Kidney capillary endothelial cell (primary cell): ENCODE data around the gene VEZF1.

Experiments used
- DNase-seq: peaks from one replicate; pipeline ENCODE4 v3.0.0-alpha.2; 2018; ENCODE audit warnings: low spot score

VEZF1 gene

GRCh38 chr17:57999010-57999495 lies 11.0 kb upstream of the VEZF1 start:
- no peak for DNase-seq

- DNase-seq, result no peak
These were observed 9.2 kb upstream of the VEZF1 start for GRCh38 chr17:57997085-57997809.

- DNase-seq, result no peak
These were observed 7.3 kb upstream of the VEZF1 start for GRCh38 chr17:57995076-57995956.

GRCh38 chr17:57994436-57994835 lies 6.4 kb upstream of the VEZF1 start:
- DNase-seq, result no peak

- DNase-seq, result no peak
These were observed 5.7 kb upstream of the VEZF1 start for GRCh38 chr17:57993471-57994365.

- DNase-seq, result no peak
These were observed 3.5 kb upstream of the VEZF1 start for GRCh38 chr17:57991537-57991936.

GRCh38 chr17:57990037-57990436 lies 2.0 kb upstream of the VEZF1 start:
- DNase-seq, result no peak

GRCh38 chr17:57988301-57989250 lies 522 bp upstream of the VEZF1 start:
- DNase-seq, result no peak

- no peak for DNase-seq
These were observed 1.0 kb downstream of the VEZF1 start for GRCh38 chr17:57986841-57987580.

- DNase-seq, result no peak
These were observed 2.4 kb downstream of the VEZF1 start for GRCh38 chr17:57985675-57985974.

- DNase-seq, result no peak
These were observed 2.9 kb downstream of the VEZF1 start for GRCh38 chr17:57984936-57985674.

GRCh38 chr17:57984261-57984890 lies 3.7 kb downstream of the VEZF1 start:
- DNase-seq, result no peak

- no peak for DNase-seq
These were observed 4.6 kb downstream of the VEZF1 start for GRCh38 chr17:57983446-57983845.

GRCh38 chr17:57982452-57983170 lies 5.4 kb downstream of the VEZF1 start:
- no peak for DNase-seq

- no peak for DNase-seq
These were observed 7.5 kb downstream of the VEZF1 start for GRCh38 chr17:57980522-57980921.

GRCh38 chr17:57979076-57979475 lies 9.0 kb downstream of the VEZF1 start:
- no peak for DNase-seq

GRCh38 chr17:57976594-57976993 lies 11.5 kb downstream of the VEZF1 start:
- no peak for DNase-seq

- no peak for DNase-seq
These were observed 13.0 kb downstream of the VEZF1 start for GRCh38 chr17:57975044-57975443.
